Measurements from ENCODE around the gene SLCO3A1.

GRCh38 chr15:92061511-92062195 lies 208.1 kb downstream of the SLCO3A1 start:
- TF ChIP-seq POLR2A (IDR thresholded peaks at IDR 0.05; ENCODE audit: low read length): no peak
- no peak for TF ChIP-seq GATA1 (IDR thresholded peaks at IDR 0.05; ENCODE audit: low read depth, low read length)

All from erythroblast (primary cell).